Lower leg skin (tissue), 3 donors: ENCODE data around the gene SLC25A28.

Experiments
- POLR2A ChIP-seq, 2 donors: fragments of 450-650 bp; IDR thresholded peaks; one replicate each; pipeline ENCODE4 v1.6.1; 2016 to 2017; ENCODE audit warnings: antibody characterized with exemption in 2 of 2, mild to moderate bottlenecking in 1 of 2, moderate library complexity in 1 of 2
- TF ChIP-seq, protein P1 (sequence below), 3 donors: fragments of 450-650 bp; IDR thresholded peaks; one replicate each; pipeline ENCODE4 v1.5.1; 2016; ENCODE audit warnings: antibody characterized with exemption in 3 of 3, mild to moderate bottlenecking in 3 of 3, moderate library complexity in 2 of 3

DNA sequence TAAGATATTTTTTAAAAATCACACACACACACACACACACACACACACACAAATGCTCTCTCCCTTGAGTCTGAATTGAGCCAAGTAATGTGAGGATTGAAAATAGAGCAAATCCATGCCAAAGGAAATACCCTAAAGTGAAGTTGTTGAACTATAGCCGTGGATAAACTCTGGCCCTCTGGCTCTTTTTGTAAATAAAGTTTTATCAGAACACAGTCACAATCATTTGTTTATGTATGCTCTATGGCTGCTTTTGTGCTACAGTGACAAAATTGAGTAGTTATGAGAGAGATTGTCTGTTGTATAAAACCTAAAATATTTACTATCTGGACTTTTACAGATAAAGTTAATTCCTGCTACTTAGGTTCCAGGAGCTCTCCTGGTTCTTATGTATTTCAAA lies 48.4 kb downstream of the SLC25A28 start:
- TF ChIP-seq, protein P1, sequence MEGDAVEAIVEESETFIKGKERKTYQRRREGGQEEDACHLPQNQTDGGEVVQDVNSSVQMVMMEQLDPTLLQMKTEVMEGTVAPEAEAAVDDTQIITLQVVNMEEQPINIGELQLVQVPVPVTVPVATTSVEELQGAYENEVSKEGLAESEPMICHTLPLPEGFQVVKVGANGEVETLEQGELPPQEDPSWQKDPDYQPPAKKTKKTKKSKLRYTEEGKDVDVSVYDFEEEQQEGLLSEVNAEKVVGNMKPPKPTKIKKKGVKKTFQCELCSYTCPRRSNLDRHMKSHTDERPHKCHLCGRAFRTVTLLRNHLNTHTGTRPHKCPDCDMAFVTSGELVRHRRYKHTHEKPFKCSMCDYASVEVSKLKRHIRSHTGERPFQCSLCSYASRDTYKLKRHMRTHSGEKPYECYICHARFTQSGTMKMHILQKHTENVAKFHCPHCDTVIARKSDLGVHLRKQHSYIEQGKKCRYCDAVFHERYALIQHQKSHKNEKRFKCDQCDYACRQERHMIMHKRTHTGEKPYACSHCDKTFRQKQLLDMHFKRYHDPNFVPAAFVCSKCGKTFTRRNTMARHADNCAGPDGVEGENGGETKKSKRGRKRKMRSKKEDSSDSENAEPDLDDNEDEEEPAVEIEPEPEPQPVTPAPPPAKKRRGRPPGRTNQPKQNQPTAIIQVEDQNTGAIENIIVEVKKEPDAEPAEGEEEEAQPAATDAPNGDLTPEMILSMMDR (IDR thresholded peaks at IDR 0.05): no peak
- TF ChIP-seq POLR2A (IDR thresholded peaks at IDR 0.05): no peak
